ENCODE data around the gene KLC4.
A peak's percentile ranks its signal among the peaks of the same experiment; 100 is the strongest.

Gene KLC4

DNA sequence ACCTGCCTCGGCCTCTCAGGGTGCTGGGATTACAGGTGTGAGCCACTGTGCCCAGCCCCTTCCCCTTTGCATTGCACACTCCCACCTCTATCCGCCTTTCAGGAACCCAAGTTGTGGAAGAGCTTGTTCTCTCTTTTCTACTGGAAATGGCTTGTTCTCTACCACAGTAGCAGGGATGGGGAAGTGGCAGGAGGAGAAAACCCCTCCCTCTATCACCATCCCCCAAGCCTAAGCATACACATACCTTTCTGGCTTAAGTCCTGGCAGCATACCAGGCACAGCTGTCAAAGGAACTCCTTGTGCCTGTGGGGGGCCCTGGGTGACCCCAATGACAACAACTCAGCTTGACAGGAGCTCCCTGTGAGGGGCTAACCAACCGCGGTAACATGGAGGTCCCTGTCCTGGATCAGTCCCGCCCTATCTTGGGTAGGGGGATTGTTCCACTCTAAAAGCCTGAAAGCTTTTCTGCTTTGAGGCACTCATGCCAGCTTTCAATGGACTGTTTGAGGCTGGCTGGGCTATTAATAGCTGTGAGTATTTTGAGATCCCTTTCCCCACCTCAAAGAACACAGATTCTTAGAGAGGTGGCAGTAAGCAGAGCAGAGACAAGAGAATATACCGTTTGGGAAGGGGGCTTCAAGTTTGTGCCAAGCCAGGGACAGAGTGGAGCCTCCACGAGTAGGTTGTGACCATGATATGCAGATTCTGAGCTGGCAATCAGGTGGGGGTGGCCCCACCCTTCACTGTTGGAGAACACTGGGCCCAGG, 43.1 kb upstream of the KLC4 start:
- Histone ChIP-seq H3K9ac (ENCODE audit: low read length) (no peak overlapping the region), H3K36me3 (ENCODE audit: insufficient read depth, low read length) (peaks cover 38% of the 10 kb centered on the region), H3K27me3 (ENCODE audit: insufficient read depth, low read length) (no peaks in the 10 kb centered on the region), H3K9me3 (ENCODE audit: low read length) (no peaks in the 10 kb centered on the region), H3F3A (ENCODE audit: insufficient read depth, low read length) (no peaks in the 10 kb centered on the region), H2AFZ (ENCODE audit: low read length) (no peak overlapping the region), H4K20me1 (ENCODE audit: insufficient read depth, low read length) (no peaks in the 10 kb centered on the region), H3K4me3 (ENCODE audit: low read depth, low read length, poor library complexity, severe bottlenecking) (no peak overlapping the region), H3K4me2 (ENCODE audit: low read length) (peak overlapping the region; percentile 6; the same call in 1 of the 2 replicates), H3K79me2 (ENCODE audit: insufficient read depth, low read length) (peaks cover 10% of the 10 kb centered on the region; the same call in 1 of the 2 replicates), H3K9me2 (ENCODE audit: low read depth, low read length) (no peaks in the 10 kb centered on the region), H3K4me1 (ENCODE audit: insufficient read depth, low read length, severe bottlenecking) (peaks cover 31% of the 10 kb centered on the region), H3K27ac (ENCODE audit: low read depth, low read length, poor library complexity, severe bottlenecking) (no peak overlapping the region)
- TF ChIP-seq, protein P1, sequence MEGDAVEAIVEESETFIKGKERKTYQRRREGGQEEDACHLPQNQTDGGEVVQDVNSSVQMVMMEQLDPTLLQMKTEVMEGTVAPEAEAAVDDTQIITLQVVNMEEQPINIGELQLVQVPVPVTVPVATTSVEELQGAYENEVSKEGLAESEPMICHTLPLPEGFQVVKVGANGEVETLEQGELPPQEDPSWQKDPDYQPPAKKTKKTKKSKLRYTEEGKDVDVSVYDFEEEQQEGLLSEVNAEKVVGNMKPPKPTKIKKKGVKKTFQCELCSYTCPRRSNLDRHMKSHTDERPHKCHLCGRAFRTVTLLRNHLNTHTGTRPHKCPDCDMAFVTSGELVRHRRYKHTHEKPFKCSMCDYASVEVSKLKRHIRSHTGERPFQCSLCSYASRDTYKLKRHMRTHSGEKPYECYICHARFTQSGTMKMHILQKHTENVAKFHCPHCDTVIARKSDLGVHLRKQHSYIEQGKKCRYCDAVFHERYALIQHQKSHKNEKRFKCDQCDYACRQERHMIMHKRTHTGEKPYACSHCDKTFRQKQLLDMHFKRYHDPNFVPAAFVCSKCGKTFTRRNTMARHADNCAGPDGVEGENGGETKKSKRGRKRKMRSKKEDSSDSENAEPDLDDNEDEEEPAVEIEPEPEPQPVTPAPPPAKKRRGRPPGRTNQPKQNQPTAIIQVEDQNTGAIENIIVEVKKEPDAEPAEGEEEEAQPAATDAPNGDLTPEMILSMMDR (IDR thresholded peaks at IDR 0.05; ENCODE audit: low read length) = no peak
- TF ChIP-seq EZH2 (IDR thresholded peaks at IDR 0.05; ENCODE audit: borderline replicate concordance, low read length) = no peak

DNA sequence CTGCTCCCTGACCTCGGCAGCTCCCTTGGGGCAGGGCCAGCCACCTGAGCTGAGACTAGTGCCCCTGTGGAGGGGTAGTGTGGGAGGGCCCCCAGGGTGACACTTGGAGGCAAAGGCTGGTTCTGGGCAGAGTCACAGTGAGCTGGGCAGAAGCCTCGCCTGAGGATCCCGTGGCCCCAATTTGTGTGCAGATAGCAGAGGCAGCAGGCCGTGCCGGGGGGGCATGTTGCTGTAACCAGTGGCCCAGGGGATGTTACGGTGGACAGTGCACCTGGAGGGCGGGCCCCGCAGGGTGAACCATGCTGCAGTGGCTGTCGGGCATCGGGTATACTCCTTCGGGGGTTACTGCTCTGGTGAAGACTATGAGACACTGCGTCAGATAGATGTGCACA, 42.5 kb upstream of the KLC4 start:
- peaks cover 32% of the 10 kb centered on the region for H3K36me3 ChIP-seq (ENCODE audit: insufficient read depth, low read length)
- no peaks in the 10 kb centered on the region for H4K20me1 ChIP-seq (ENCODE audit: insufficient read depth, low read length)
- H3K27me3 ChIP-seq (ENCODE audit: insufficient read depth, low read length) = no peaks in the 10 kb centered on the region
- no peak overlapping the region for H3K27ac ChIP-seq (ENCODE audit: low read depth, low read length, poor library complexity, severe bottlenecking)
- TF ChIP-seq, protein P1 (IDR thresholded peaks at IDR 0.05; ENCODE audit: low read length) = no peak
- no peak for TF ChIP-seq EZH2 (IDR thresholded peaks at IDR 0.05; ENCODE audit: borderline replicate concordance, low read length)
- no peak overlapping the region for H2AFZ ChIP-seq (ENCODE audit: low read length)
- H3K4me1 ChIP-seq (ENCODE audit: insufficient read depth, low read length, severe bottlenecking) = peaks cover 32% of the 10 kb centered on the region
- H3F3A ChIP-seq (ENCODE audit: insufficient read depth, low read length) = no peaks in the 10 kb centered on the region
- no peak overlapping the region for H3K4me2 ChIP-seq (ENCODE audit: low read length)
- no peak overlapping the region for H3K4me3 ChIP-seq (ENCODE audit: low read depth, low read length, poor library complexity, severe bottlenecking)
- H3K9me3 ChIP-seq (ENCODE audit: low read length) = no peaks in the 10 kb centered on the region
- H3K9me2 ChIP-seq (ENCODE audit: low read depth, low read length) = no peaks in the 10 kb centered on the region
- H3K9ac ChIP-seq (ENCODE audit: low read length) = no peak overlapping the region
- H3K79me2 ChIP-seq (ENCODE audit: insufficient read depth, low read length) = peaks cover 10% of the 10 kb centered on the region; the same call in 1 of the 2 replicates

DNA sequence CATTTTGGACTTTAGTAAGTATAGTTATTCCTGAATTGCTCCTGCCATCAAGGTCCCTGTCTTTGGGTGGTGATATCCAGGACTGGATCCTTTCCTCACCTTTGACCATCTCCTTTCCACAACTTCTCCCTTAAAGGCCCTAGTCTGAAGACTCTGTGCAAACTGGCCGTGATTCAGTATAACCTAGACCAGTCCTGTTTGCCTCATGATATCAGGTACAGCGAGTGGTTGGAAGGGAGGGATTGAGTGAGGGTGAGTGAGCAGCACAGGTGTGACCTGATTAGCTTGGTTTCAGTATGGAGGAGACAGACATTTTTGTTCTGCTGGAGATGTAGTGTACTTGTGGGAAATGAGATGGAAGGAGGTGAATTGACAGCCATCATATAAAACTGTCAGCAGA, 40.3 kb upstream of the KLC4 start:
- H3K4me2 ChIP-seq (ENCODE audit: low read length) = no peak overlapping the region
- no peak for TF ChIP-seq EZH2 (IDR thresholded peaks at IDR 0.05; ENCODE audit: borderline replicate concordance, low read length)
- TF ChIP-seq, protein P1 (IDR thresholded peaks at IDR 0.05; ENCODE audit: low read length) = no peak
- H3K9me2 ChIP-seq (ENCODE audit: low read depth, low read length) = no peaks in the 10 kb centered on the region
- peaks cover 24% of the 10 kb centered on the region; the same call in 1 of the 2 replicates for H3K79me2 ChIP-seq (ENCODE audit: insufficient read depth, low read length)
- H3F3A ChIP-seq (ENCODE audit: insufficient read depth, low read length) = no peaks in the 10 kb centered on the region
- H2AFZ ChIP-seq (ENCODE audit: low read length) = no peak overlapping the region
- no peaks in the 10 kb centered on the region for H3K9me3 ChIP-seq (ENCODE audit: low read length)
- H3K27me3 ChIP-seq (ENCODE audit: insufficient read depth, low read length) = no peaks in the 10 kb centered on the region
- no peak overlapping the region for H3K27ac ChIP-seq (ENCODE audit: low read depth, low read length, poor library complexity, severe bottlenecking)
- H3K4me3 ChIP-seq (ENCODE audit: low read depth, low read length, poor library complexity, severe bottlenecking) = no peak overlapping the region
- H3K36me3 ChIP-seq (ENCODE audit: insufficient read depth, low read length) = peaks cover 42% of the 10 kb centered on the region
- H4K20me1 ChIP-seq (ENCODE audit: insufficient read depth, low read length) = no peaks in the 10 kb centered on the region
- H3K4me1 ChIP-seq (ENCODE audit: insufficient read depth, low read length, severe bottlenecking) = peaks cover 32% of the 10 kb centered on the region
- no peak overlapping the region for H3K9ac ChIP-seq (ENCODE audit: low read length)
